ENCODE results near the gene DENND1A.

The DENND1A gene

DNA sequence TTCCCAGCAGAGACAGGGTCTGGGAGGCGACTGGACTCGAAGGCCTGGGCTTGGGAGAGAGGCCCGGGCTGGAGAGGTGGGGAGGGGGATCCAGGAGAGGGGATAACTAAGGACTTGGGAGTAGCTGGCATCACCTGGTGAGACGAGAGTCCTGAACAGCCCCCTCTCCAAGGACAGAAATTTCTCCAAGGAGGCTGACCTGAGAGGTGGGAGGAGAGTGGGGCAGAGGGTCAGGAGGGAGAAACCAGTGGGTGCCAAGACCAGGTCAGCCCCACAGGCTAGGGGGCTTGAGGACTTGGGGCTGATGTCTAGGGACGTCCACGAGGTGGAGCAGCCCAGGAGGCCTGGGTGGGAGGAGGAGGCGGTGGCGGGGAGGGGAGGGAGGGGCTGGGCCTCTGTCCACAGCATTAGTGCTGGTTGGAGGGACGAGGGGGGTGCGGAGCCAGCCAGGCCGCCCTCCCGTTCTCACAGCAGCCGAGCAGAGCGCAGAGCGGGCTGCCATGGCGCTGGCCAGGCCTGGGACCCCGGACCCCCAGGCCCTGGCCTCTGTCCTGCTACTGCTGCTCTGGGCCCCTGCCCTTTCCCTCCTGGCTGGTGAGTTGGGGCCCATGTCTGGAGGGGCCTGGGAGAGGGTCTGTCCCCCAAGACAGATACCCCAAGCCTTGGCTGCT, 574.0 kb downstream of the DENND1A start, which contains the start of gene CRB2:
Gene CRB2 (plus strand): TSS at position 437 of the 671 bp plus-strand sequence. CDS start 64 bp downstream, at position 501.
- no peaks in the 10 kb centered on the region for H3K36me3 Mint-ChIP-seq (ENCODE audit: low read depth)
- no peaks in the 10 kb centered on the region for H3K9me3 Mint-ChIP-seq
- peak within 1 kb of the TSS; percentile 84 for H3K27ac Mint-ChIP-seq
- H3K4me3 Mint-ChIP-seq = peak within 1 kb of the TSS; percentile 94
- H3K4me1 Mint-ChIP-seq = peaks cover 68% of the 10 kb centered on the region
- peak; percentile 85 for DNase-seq
- H3K27me3 Mint-ChIP-seq (ENCODE audit: low read depth, poor library complexity) = peaks cover 28% of the 10 kb centered on the region
- TF ChIP-seq, protein P1, sequence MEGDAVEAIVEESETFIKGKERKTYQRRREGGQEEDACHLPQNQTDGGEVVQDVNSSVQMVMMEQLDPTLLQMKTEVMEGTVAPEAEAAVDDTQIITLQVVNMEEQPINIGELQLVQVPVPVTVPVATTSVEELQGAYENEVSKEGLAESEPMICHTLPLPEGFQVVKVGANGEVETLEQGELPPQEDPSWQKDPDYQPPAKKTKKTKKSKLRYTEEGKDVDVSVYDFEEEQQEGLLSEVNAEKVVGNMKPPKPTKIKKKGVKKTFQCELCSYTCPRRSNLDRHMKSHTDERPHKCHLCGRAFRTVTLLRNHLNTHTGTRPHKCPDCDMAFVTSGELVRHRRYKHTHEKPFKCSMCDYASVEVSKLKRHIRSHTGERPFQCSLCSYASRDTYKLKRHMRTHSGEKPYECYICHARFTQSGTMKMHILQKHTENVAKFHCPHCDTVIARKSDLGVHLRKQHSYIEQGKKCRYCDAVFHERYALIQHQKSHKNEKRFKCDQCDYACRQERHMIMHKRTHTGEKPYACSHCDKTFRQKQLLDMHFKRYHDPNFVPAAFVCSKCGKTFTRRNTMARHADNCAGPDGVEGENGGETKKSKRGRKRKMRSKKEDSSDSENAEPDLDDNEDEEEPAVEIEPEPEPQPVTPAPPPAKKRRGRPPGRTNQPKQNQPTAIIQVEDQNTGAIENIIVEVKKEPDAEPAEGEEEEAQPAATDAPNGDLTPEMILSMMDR (IDR thresholded peaks at IDR 0.05) = peak; percentile 25

DNA sequence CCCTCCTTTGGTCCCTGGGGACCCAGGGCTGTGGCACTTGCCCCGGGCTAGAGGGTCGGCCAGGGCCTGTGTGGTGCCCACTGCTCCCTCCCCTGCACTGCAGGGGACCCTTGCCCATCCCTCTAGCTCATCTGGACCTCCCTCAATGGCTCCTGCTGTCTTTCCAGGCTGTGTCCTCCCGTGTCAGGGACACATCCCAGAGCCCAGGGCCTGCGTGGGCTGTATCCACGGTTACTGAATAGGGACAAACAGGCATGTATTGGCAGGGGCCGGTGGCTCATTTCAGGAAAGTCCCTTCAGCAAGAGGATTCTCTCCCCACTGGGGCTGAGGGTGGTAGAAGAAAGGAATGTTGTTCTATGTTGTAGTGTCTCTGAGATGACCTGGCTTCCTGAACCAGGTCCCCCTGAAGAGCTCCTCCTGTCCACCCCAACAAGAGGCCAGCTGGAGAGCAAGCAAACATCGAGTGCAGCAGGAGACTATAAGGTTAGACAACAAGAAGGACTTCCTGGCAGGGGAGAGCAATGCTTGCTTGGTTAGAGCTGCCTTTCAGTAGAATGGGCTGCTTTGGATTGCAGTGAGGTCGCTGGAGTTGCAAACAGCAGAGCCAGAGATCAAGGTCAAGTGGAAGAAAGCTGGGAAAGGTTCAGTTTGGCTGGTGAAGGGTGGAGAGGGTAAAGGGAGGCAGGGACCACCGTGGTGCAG, 575.0 kb downstream of the DENND1A start:
- DNase-seq = no peak
- H3K27ac Mint-ChIP-seq = no peak overlapping the region
- no peaks in the 10 kb centered on the region for H3K9me3 Mint-ChIP-seq
- H3K27me3 Mint-ChIP-seq (ENCODE audit: low read depth, poor library complexity) = peaks cover 33% of the 10 kb centered on the region
- H3K4me1 Mint-ChIP-seq = peaks cover 58% of the 10 kb centered on the region
- TF ChIP-seq, protein P1 (IDR thresholded peaks at IDR 0.05) = no peak
- H3K36me3 Mint-ChIP-seq (ENCODE audit: low read depth) = no peaks in the 10 kb centered on the region
- peak overlapping the region; percentile 65 for H3K4me3 Mint-ChIP-seq

DNA sequence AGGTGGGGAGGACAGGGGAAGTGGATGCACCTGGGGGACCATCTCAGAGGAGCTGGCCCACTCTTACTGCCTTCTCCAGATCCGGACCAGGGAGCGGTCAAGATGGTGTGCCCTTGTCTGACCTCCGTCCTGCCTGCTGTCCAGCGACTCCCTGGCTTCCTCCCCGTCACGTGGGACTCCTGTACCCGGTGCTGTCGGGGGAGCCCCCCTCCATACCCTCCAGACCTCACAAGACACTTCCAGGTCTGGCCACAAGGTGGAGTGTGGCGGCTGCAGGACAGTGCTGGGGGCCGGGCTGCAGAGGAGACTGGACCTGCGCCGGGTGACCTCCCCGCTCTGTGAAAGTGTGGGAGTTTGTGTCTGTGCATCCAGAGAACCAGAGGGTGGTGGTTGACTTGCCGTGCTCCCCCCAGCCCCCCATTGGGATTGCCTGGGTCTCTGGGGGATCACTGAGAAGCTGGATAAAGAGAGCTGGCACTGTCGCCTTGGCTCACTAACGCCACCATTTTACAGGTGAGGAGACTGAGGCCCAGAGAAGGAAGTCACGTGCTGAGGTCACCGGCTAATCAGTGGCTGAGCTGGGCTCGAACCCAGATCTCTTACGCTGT, 575.8 kb downstream of the DENND1A start:
- peak overlapping the region; percentile 16 for H3K4me3 Mint-ChIP-seq
- no peak overlapping the region for H3K27ac Mint-ChIP-seq
- H3K36me3 Mint-ChIP-seq (ENCODE audit: low read depth) = no peaks in the 10 kb centered on the region
- no peaks in the 10 kb centered on the region for H3K9me3 Mint-ChIP-seq
- H3K27me3 Mint-ChIP-seq (ENCODE audit: low read depth, poor library complexity) = peaks cover 33% of the 10 kb centered on the region
- H3K4me1 Mint-ChIP-seq = peaks cover 50% of the 10 kb centered on the region
- TF ChIP-seq, protein P1 (IDR thresholded peaks at IDR 0.05) = peak; percentile 80
- peak; percentile 91 for DNase-seq

DNA sequence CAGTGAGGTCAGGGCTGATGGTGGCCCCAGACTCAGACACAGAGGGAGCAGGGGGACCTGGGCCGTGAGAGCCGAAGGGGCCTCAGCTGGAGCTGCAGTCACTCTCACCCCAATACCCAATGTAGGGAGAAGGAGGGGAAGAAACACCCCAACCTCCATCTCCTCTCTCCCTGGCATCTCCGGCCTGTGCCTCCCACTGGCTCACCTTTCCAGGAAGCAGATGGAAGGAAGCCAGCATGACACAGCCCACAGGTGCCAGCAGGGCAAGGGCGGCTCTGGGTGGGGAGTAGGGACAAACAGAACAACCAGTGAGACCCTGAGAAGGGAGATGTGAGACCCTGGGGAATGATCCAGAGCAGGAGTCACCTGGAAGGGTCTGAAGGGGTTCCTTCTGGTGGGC, 576.9 kb downstream of the DENND1A start:
- Mint-ChIP-seq H3K27ac (no peak overlapping the region), H3K36me3 (ENCODE audit: low read depth) (no peaks in the 10 kb centered on the region), H3K4me1 (peaks cover 39% of the 10 kb centered on the region), H3K27me3 (ENCODE audit: low read depth, poor library complexity) (peaks cover 33% of the 10 kb centered on the region), H3K4me3 (no peak overlapping the region), H3K9me3 (no peaks in the 10 kb centered on the region)
- DNase-seq = no peak
- TF ChIP-seq, protein P1 (IDR thresholded peaks at IDR 0.05) = no peak

DNA sequence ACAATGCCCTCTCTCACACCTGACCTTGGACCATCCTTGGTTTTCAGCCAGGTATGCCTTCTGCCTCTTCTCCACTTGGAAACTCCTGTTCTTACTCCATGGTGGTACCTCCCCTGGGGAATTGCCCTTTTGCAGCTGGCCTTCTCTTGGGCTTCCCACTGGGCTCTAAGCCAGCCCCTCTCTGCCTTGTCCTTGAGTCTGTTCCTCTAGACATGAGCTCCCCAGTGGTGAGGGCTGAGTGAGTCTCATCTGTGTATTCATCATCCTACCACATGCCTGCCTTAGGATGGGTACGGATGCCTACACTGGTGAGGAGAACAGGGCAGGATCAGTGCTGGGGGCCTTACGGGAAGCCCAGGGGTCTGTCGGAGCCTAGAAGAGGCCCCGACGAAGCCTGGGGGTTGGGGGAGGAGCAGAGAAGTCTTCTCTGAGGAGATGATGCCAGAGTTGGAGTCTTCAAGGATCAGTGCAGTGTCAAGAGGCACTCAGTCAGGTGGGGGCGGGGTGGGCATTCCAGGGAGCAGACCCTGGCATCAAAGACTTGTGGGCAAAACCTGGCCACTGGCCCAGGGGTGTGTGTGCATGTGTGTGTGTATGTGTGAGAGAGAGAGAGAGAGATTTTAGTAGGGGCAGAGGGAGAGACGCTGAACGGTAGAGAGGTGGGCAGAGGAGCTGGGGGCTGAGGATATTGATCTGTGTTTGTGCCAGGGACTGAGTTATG, 579.2 kb downstream of the DENND1A start:
- peaks cover 33% of the 10 kb centered on the region for H3K27me3 Mint-ChIP-seq (ENCODE audit: low read depth, poor library complexity)
- TF ChIP-seq, protein P1 (IDR thresholded peaks at IDR 0.05) = no peak
- no peaks in the 10 kb centered on the region for H3K36me3 Mint-ChIP-seq (ENCODE audit: low read depth)
- DNase-seq = no peak
- H3K9me3 Mint-ChIP-seq = no peaks in the 10 kb centered on the region
- no peak overlapping the region for H3K27ac Mint-ChIP-seq
- no peak overlapping the region for H3K4me3 Mint-ChIP-seq
- H3K4me1 Mint-ChIP-seq = peaks cover 22% of the 10 kb centered on the region
